Left ventricle myocardium inferior (tissue), 1 donor: ENCODE measurements around the gene PIK3R6. TPM values are rescaled to one million over a fixed set of nuclear protein-coding genes. Genes with fewer than 3 reads are reported as not detected.
"Not testable (repeated sequence)": the region's sequence is repeated elsewhere in the genome, so short reads cannot be mapped to it uniquely, and the experiment has no call there.

Source experiments
- DNase-seq: peaks from one replicate; pipeline ENCODE4 v3.0.0-alpha.2; 2020
- H3K27ac ChIP-seq: fragments of 200-600 bp; replicated peaks from 2 replicates; pipeline ENCODE4 v1.8.0; 2021
- H3K27me3 ChIP-seq: fragments of 200-600 bp; 2 replicates; pipeline ENCODE4 v1.8.0; 2021; ENCODE audit warnings: low read depth
- H3K36me3 ChIP-seq: fragments of 200-600 bp; 2 replicates; pipeline ENCODE4 v1.8.0; 2021
- H3K4me1 ChIP-seq: fragments of 200-600 bp; 2 replicates; pipeline ENCODE4 v1.8.0; 2021
- H3K4me3 ChIP-seq: fragments of 200-600 bp; 2 replicates; pipeline ENCODE4 v1.8.0; 2021; ENCODE audit warnings: mild to moderate bottlenecking, moderate library complexity
- H3K9me3 ChIP-seq: fragments of 200-600 bp; replicated peaks from 2 replicates; pipeline ENCODE4 v1.8.0; 2021
- intact Hi-C: fragments of 100-400 bp; cut with micrococcal nuclease; formaldehyde crosslinking; loops from one replicate; pipeline ENCODE4 v1.11.0; 2022
- total RNA-seq: library from RNA; stranded (reverse); fragmentation: NEBNext Ultra II Directional; extraction: Animal tissue kit (Norgen Biotek cat#: 25700); gene quantifications from one replicate; pipeline ENCODE4 v1.2.1, GENCODE V29; 2021
- TF ChIP-seq, protein P1 (sequence below): fragments of 200-600 bp; IDR thresholded peaks from 2 replicates; pipeline ENCODE4 v1.8.0; 2021; ENCODE audit warnings: antibody characterized with exemption, mild to moderate bottlenecking, borderline replicate concordance
- donor health status: DM: no; HTN: yes; CAD: no; lungs with severe emphysema.

PIK3R6 gene
- total RNA-seq, 1 donor from 2014 or later = 1.2 TPM

DNA sequence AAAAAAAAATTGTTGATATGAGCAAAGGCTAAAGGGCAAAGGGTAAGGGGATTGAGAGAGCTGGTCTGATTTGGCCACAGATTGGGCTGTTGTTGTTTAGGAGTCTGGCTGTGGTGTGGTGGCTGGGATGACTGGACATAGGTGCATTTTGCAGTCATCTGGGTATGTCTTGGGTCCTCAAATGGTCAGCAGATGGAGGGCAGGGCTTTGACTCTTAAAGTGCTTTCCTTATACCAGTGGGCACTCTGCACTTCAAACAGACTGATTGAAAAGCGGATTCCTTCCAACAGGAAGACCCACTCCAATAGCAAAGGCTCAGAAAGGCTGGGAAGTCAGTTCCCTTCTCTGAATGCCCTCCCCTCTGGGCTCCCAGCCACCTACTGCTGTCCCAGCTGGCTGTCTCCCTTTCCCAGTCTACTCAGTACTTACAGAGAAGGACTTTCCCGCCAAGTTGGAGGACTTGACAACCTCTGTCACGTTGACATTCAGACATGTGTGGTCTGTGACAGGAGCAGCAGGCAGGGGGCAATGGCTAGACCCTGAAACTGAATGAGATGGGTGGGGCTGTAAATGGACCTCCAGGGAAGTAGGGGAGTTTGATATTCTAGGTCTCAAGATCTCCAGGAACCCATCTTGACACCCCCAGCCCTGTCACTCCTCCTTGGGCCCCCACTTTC, 48.7 kb downstream of the PIK3R6 start:
- intact Hi-C loops = no loop called here
- TF ChIP-seq, protein P1, sequence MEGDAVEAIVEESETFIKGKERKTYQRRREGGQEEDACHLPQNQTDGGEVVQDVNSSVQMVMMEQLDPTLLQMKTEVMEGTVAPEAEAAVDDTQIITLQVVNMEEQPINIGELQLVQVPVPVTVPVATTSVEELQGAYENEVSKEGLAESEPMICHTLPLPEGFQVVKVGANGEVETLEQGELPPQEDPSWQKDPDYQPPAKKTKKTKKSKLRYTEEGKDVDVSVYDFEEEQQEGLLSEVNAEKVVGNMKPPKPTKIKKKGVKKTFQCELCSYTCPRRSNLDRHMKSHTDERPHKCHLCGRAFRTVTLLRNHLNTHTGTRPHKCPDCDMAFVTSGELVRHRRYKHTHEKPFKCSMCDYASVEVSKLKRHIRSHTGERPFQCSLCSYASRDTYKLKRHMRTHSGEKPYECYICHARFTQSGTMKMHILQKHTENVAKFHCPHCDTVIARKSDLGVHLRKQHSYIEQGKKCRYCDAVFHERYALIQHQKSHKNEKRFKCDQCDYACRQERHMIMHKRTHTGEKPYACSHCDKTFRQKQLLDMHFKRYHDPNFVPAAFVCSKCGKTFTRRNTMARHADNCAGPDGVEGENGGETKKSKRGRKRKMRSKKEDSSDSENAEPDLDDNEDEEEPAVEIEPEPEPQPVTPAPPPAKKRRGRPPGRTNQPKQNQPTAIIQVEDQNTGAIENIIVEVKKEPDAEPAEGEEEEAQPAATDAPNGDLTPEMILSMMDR = no peak
- Histone ChIP-seq H3K4me1 (no peaks in the 10 kb centered on the region), H3K27ac (no peak overlapping the region), H3K27me3 (peaks cover 26% of the 10 kb centered on the region), H3K36me3 (no peaks in the 10 kb centered on the region), H3K4me3 (no peak overlapping the region), H3K9me3 (no peaks in the 10 kb centered on the region)
- DNase-seq = no peak

DNA sequence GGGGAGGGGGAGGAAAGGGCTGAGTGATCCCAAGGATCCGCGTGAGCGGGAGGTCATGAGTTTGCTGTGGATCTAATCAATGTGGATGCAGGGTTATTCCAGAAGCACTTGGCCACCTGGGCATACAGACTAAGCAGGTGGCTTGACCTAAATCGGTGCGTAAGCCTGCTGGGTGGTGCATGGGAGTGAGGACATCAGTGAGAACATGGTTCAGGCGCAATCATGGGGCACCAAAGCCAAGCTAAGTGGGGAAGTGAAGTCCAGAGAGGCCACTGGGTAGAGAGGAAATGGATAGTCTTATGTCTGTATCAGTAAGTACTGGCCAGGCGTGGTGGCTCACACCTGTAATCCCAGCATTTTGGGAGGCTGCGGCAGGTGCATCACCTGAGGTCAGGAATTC, 49.4 kb downstream of the PIK3R6 start:
- no peaks in the 10 kb centered on the region for H3K4me1 ChIP-seq
- TF ChIP-seq, protein P1 = no peak

DNA sequence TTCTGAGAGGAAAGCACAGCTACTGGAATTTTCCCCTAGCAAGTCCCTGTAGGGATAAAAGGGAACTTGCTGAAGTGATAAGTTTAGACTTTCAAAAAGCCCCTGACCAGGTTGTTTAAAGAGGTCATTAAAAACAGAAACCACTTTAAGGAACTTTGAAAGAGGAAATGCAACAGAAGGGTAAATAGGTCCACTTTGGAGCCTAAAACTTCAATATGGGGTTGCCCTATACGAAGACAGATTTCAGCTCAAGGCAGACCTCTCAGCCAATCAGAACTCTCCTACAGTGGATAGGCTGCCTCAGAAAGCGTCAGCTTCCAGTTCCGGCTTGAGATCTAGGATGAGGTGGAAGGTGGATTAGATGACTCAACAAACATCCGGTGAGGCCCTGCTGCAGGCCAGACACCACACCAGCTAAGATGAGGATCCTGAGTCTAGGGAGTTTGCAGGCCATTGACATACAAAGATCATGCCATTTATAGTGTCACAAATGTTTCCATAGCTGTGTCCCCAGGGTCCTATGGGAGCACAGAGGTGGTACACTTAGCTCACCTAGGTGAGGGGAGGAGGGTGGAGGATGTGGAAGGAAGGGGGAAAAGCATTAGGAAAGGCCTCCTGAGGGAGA, 60.4 kb downstream of the PIK3R6 start:
- intact Hi-C loops = loop anchor here (10.0 kb wide), 1 partner anchor 88 kb away; no protein-coding TSS in a partner anchor
- no peak overlapping the region for H3K27ac ChIP-seq
- TF ChIP-seq, protein P1 = no peak

More for the DNA sequence above, 49.4 kb downstream of the PIK3R6 start:
- intact Hi-C loops = no loop called here
- H3K27ac ChIP-seq = no peak overlapping the region
- no peak for DNase-seq
- peaks cover 4% of the 10 kb centered on the region for H3K9me3 ChIP-seq
- H3K27me3 ChIP-seq = peaks cover 19% of the 10 kb centered on the region
- H3K36me3 ChIP-seq = no peaks in the 10 kb centered on the region
- H3K4me3 ChIP-seq = no peak overlapping the region

DNA sequence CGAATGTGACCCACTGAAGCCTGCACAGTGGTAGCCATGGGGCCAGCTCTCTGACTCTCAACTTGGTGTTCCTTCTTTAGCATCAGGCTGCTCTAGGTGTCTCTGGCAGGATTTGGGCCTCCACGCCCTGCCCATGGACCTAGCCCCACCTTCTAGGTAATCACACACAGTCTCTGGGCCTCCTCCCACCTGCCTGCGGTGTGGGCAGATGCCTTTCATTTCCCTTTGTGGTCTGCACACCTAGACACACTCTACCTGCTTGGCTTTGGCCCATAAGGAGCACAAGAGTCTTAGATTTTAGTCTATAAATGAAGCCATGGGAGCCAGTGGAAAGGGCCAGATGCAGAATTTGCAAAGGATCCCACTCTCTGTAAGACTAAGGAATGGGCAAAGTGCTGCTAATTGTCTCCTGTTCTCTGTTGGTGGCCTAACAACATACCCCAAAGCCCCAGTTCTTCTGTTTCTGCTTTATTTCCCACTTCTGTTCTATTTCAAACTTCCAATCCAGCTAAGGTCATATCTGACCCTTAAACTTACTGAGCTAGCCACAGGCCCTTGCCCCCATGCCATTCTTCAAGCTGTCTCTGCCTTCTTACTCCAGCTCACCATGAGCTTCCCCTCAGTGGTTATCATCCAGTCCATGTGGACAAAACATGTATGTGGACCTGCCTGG, 61.1 kb downstream of the PIK3R6 start:
- no peak overlapping the region for H3K27ac ChIP-seq
- peaks cover 6% of the 10 kb centered on the region for H3K36me3 ChIP-seq
- H3K4me3 ChIP-seq = no peak overlapping the region
- no peak for DNase-seq
- H3K27me3 ChIP-seq = peaks cover 9% of the 10 kb centered on the region
- H3K4me1 ChIP-seq = no peaks in the 10 kb centered on the region
- intact Hi-C loops = loop anchor here (10.0 kb wide), 1 partner anchor 88 kb away; no protein-coding TSS in a partner anchor
- H3K9me3 ChIP-seq = peaks cover 25% of the 10 kb centered on the region
- TF ChIP-seq, protein P1 = no peak

More for the DNA sequence above, 60.4 kb downstream of the PIK3R6 start:
- peaks cover 9% of the 10 kb centered on the region for H3K27me3 ChIP-seq
- peaks cover 8% of the 10 kb centered on the region for H3K36me3 ChIP-seq
- peaks cover 27% of the 10 kb centered on the region for H3K9me3 ChIP-seq
- H3K4me3 ChIP-seq = no peak overlapping the region
- DNase-seq = no peak
- H3K4me1 ChIP-seq = no peaks in the 10 kb centered on the region

DNA sequence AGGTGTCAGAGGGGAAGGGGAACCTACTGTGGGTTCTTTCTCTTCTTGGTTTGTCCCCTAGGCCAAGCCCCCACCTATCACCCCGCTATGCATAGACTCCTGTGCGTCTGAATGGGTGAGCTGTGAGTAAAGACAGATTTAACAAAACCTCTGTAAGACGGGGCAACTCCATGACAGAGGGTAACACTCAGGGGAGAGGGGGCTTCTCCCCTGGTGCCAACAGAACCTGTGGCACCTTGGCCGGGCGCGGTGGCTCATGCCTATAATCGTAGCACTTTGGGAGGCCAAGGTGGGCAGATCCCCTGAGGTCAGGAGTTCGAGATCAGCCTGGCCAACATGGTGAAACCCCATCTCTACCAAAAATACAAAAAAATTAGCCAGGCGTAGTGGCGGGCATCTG, 62.1 kb downstream of the PIK3R6 start:
- intact Hi-C loops = loop anchor here (10.0 kb wide), 1 partner anchor 89 kb away; no protein-coding TSS in a partner anchor
- H3K9me3 ChIP-seq = peaks cover 17% of the 10 kb centered on the region
- DNase-seq, H3K27me3 ChIP-seq, H3K4me3 ChIP-seq, H3K4me1 ChIP-seq, H3K27ac ChIP-seq, H3K36me3 ChIP-seq: not testable (repeated sequence)
